GM12878 (cell line): ENCODE data around the gene CAB39. TPM values are rescaled to one million over a fixed set of nuclear protein-coding genes. Genes with fewer than 3 reads are reported as not detected.
A peak's percentile ranks its signal among the peaks of the same experiment; 100 is the strongest.

Source experiments
- ATAC-seq: fragments of 200-7000 bp; cut with Tn5 transposase; 3 replicates; pipeline ENCODE4 v1.9.1; 2020; ENCODE audit warnings: mild to moderate bottlenecking, moderate library complexity
- BruUV-seq: library from RNA; stranded (reverse); fragments of 400-500 nt; replicated peaks from 2 replicates; lab custom pipeline; 2021; lab: Mats Ljungman, UMichigan
- CTCF ChIA-PET: fragments of 300-600 bp; sonication (Branson Sonifier 250); formaldehyde crosslinking; extraction: SDS; loops from one replicate; lab custom pipeline; 2021; ENCODE audit warnings: inconsistent platforms; lab: Yijun Ruan, JAX
- POLR2A ChIA-PET: fragments of 350-600 bp; formaldehyde crosslinking; extraction: SDS; loops from one replicate; lab custom pipeline; 2021; ENCODE audit warnings: inconsistent platforms; lab: Charles Lee
- RAD21 ChIA-PET: fragments of 300-600 bp; sonication (Branson Sonifier 250); formaldehyde crosslinking; loops from one replicate; lab custom pipeline; 2023; ENCODE audit warnings: antibody characterized with exemption; ENCODE audit not compliant: unreplicated experiment; lab: Charles Lee
- SMC1A ChIA-PET: fragments of 300-600 bp; sonication (Branson Sonifier 250); formaldehyde crosslinking; loops from one replicate; lab custom pipeline; 2023; ENCODE audit not compliant: unreplicated experiment, uncharacterized antibody; lab: Charles Lee
- DNase-seq: peaks from one replicate; pipeline ENCODE4 v3.0.0-alpha.2; 2011; ENCODE audit warnings: low read depth, low spot score
- FAIRE-seq: peaks from 3 replicates; lab custom pipeline; 2011; peaks lifted over from hg19 to GRCh38; lab: Jason Lieb, UNC
- H2AFZ ChIP-seq: 2 replicates; pipeline ENCODE4 v1.6.0; 2011; ENCODE audit warnings: low read depth, low read length, control low read depth; ENCODE audit not compliant: control insufficient read depth
- H3K27ac ChIP-seq: 2 replicates; pipeline ENCODE4 v1.5.1; 2011; ENCODE audit warnings: control low read depth; ENCODE audit not compliant: control insufficient read depth, insufficient read depth
- H3K27me3 ChIP-seq, 2 experiments: replicated peaks in 1 of 2; 2 replicates each; pipeline versions ENCODE4 v1.6.0 to v1.6.1; 2011; ENCODE audit warnings: low read length in 1 of 2; ENCODE audit not compliant: control insufficient read depth in 2 of 2, insufficient read depth in 2 of 2
- H3K36me3 ChIP-seq, 2 experiments: 2 replicates each; pipeline ENCODE4 v1.5.1; 2011; ENCODE audit warnings: low read length in 1 of 2; ENCODE audit not compliant: control insufficient read depth in 2 of 2, insufficient read depth in 2 of 2
- H3K4me1 ChIP-seq: 2 replicates; pipeline ENCODE4 v1.6.1; 2011; ENCODE audit warnings: mild to moderate bottlenecking, low read length, moderate library complexity, mixed read lengths; ENCODE audit not compliant: control insufficient read depth, insufficient read depth
- H3K4me2 ChIP-seq: 2 replicates; pipeline ENCODE4 v1.6.0; 2011; ENCODE audit warnings: control low read depth; ENCODE audit not compliant: control insufficient read depth, insufficient read depth
- H3K4me3 ChIP-seq: fragments of 200-600 bp; sonication (generic); 2 replicates; pipeline ENCODE4 v1.5.1; 2016
- H3K79me2 ChIP-seq: 2 replicates; pipeline ENCODE4 v1.6.0; 2011; ENCODE audit warnings: low read length; ENCODE audit not compliant: control insufficient read depth, insufficient read depth
- H3K9ac ChIP-seq: 2 replicates; pipeline ENCODE4 v1.8.0; 2011; ENCODE audit warnings: low read length, control low read depth, mixed read lengths; ENCODE audit not compliant: control insufficient read depth, insufficient read depth
- H3K9me3 ChIP-seq: replicated peaks from 3 replicates; pipeline ENCODE4 v1.5.1; 2011; ENCODE audit warnings: mild to moderate bottlenecking, low read length; ENCODE audit not compliant: control insufficient read depth, insufficient read depth
- H4K20me1 ChIP-seq: 2 replicates; pipeline ENCODE4 v1.6.0; 2011; ENCODE audit not compliant: control insufficient read depth, insufficient read depth
- EGR1 ChIP-seq, 2 experiments: IDR thresholded peaks; 1 replicate in 1 of 2; 2 replicates in 1 of 2; pipeline ENCODE4 v1.6.1; 2011 to 2012; ENCODE audit warnings: low read depth in 2 of 2, low read length in 2 of 2, borderline replicate concordance in 1 of 2, mild to moderate bottlenecking in 1 of 2, moderate library complexity in 1 of 2
- EP300 ChIP-seq, 2 experiments: fragments of 150-350 bp in 1 of 2; IDR thresholded peaks; 2 replicates each; pipeline ENCODE4 v1.6.1; 2011 to 2012; ENCODE audit warnings: low read depth in 2 of 2, low read length in 2 of 2, borderline replicate concordance in 1 of 2, improper control_type of control experiment in 1 of 2, inconsistent platforms in 1 of 2; ENCODE audit not compliant: control insufficient read depth in 1 of 2
- ETV6 ChIP-seq, 2 experiments: fragments of 450-650 bp in 1 of 2; IDR thresholded peaks in 1 of 2; conservative IDR thresholded peaks in 1 of 2; 2 replicates each; pipeline ENCODE4 v1.6.1; 2014; ENCODE audit warnings: antibody characterized with exemption in 1 of 2, borderline replicate concordance in 1 of 2, low read depth in 1 of 2, mild to moderate bottlenecking in 1 of 2, moderate library complexity in 1 of 2
- FOXK2 ChIP-seq: fragments of 450-650 bp; IDR thresholded peaks from 2 replicates; pipeline ENCODE4 v1.6.1; 2017; ENCODE audit warnings: mild to moderate bottlenecking, moderate library complexity
- LARP7 ChIP-seq: fragments of 450-650 bp; IDR thresholded peaks from 2 replicates; pipeline ENCODE4 v1.6.1; 2017; ENCODE audit warnings: mild to moderate bottlenecking
- MLLT1 ChIP-seq: fragments of 450-650 bp; IDR thresholded peaks from 2 replicates; pipeline ENCODE4 v1.6.1; 2016; ENCODE audit warnings: mild to moderate bottlenecking
- SPI1 ChIP-seq: IDR thresholded peaks from 2 replicates; pipeline ENCODE4 v1.6.1; 2011; ENCODE audit warnings: low read depth, mild to moderate bottlenecking, low read length, moderate library complexity, borderline replicate concordance; ENCODE audit not compliant: insufficient read depth
- YY1 ChIP-seq: IDR thresholded peaks from 2 replicates; pipeline ENCODE4 v1.6.1; 2011; ENCODE audit warnings: low read depth, mild to moderate bottlenecking, low read length
- ZNF217 ChIP-seq: fragments of 450-650 bp; IDR thresholded peaks from 2 replicates; pipeline ENCODE4 v1.6.1; 2017; ENCODE audit warnings: antibody characterized with exemption, mild to moderate bottlenecking
- WGBS: methylation state at CpG from one replicate; pipeline ENCODE4 v1.1.6; 2016; ENCODE audit warnings: low lambda C conversion rate; ENCODE audit not compliant: insufficient replicate concordance, insufficient coverage; ENCODE audit errors: missing lambda C conversion rate; 5-methylcytosine and 5-hydroxymethylcytosine counted together
- in situ Hi-C: fragments of 300-500 bp; cut with MboI; formaldehyde crosslinking; loops from 9 replicates; pipeline ENCODE4 v1.14.3; 2018; ENCODE audit warnings: mixed read lengths
- intact Hi-C: fragments of 100-400 bp; cut with micrococcal nuclease; formaldehyde crosslinking; loops from one replicate; pipeline ENCODE4 v1.14.2; 2022; ENCODE audit not compliant: unreplicated experiment
- polyA plus RNA-seq, 11 experiments: library from polyadenylated mRNA; depleted of rRNA in 4 of 11; unstranded in 6 of 11; stranded (reverse) in 5 of 11; fragments of >200 nt; fragmentation: Nextera tagmentation in 4 of 11; fragmentation: Illumina TruSeq in 1 of 11; extraction: Ambion mirVana in 4 of 11; extraction: Trizol in 1 of 11; gene quantifications; 1 replicate in 1 of 11; 2 replicates in 10 of 11; pipeline versions ENCODE4 v1.2.1 to v1.2.3, GENCODE V29; 2011 to 2016; ENCODE audit warnings: inconsistent platforms in 2 of 11, missing spikeins in 2 of 11, low read depth in 1 of 11
- total RNA-seq, 4 experiments: library from RNA; depleted of rRNA in 3 of 4; stranded (reverse); fragments of >200 nt in 3 of 4; fragmentation: Illumina TruSeq in 1 of 4; extraction: Trizol in 1 of 4; gene quantifications; 2 replicates each; pipeline versions ENCODE4 v1.2.1 to v1.2.3, GENCODE V29; 2013 to 2021

CAB39 gene
- total and polyA plus RNA-seq, 10 of the 15 experiments (the other 5 are each of a cell fraction or from before 2014, with no cell fraction given): 13.3 to 129 (median 62.9) TPM

GRCh38 chr2:230797515-230798495, 85.2 kb downstream of the CAB39 start:
- Histone ChIP-seq H3K9me3 (peaks cover 1% of the 10 kb centered on the region; the same call in 2 of the 3 replicates), H3K4me2 (no peak overlapping the region), H3K36me3 (peaks cover 18 to 44% of the 10 kb centered on the region in 2 experiments), H2AFZ (no peak overlapping the region), H3K27ac (peak overlapping the region; percentile 47), H3K9ac (no peak overlapping the region), H4K20me1 (no peaks in the 10 kb centered on the region), H3K4me3 (no peak overlapping the region), H3K79me2 (peaks cover 8% of the 10 kb centered on the region), H3K27me3 (no peaks in the 10 kb centered on the region), H3K4me1 (peaks cover 17% of the 10 kb centered on the region)
- RAD21 ChIA-PET: interaction anchor here (0.7 to 3.9 kb wide), 45 partner anchors 11 to 791 kb away, joined by 3 to 49 read pairs (median 5); partner anchors contain the start of genes CAB39 and SP140
- no peak for FAIRE-seq
- intact Hi-C loops: loop anchor here (2.0 to 10.0 kb wide), 5 partner anchors 19 to 793 kb away; no protein-coding TSS in a partner anchor
- TF ChIP-seq EGR1 (IDR thresholded peaks at IDR 0.05; ENCODE audit: borderline replicate concordance in 1 of 2, low read depth in 2 of 2, low read length in 2 of 2) (peak in 1 of 2 experiments; percentile 88; a peak in 2 of 3 replicates), MLLT1 (peak; percentile 50; the same call in 1 of the 2 replicates), SPI1 (peak; percentile 50; the same call in 1 of the 2 replicates), FOXK2 (peak; percentile 49; the same call in 1 of the 2 replicates), EP300 (IDR thresholded peaks at IDR 0.05; ENCODE audit: borderline replicate concordance in 1 of 2, control insufficient read depth in 1 of 2, low read depth in 2 of 2, low read length in 2 of 2) (no peak), ZNF217 (no peak), ETV6 (conservative IDR thresholded peaks at IDR 0.05 in 1 of 2, IDR thresholded peaks at IDR 0.05 in 1 of 2; ENCODE audit: borderline replicate concordance in 1 of 2, low read depth in 1 of 2) (0 out of 4 replicates have a peak, but pooled peaks of 1 of the 2 experiments have one; percentile 54), LARP7 (no peak), YY1 (peak; percentile 66; the same call in 1 of the 2 replicates)
- no TSS peak for BruUV-seq
- CTCF ChIA-PET: interaction anchor here (0.5 to 3.9 kb wide), 65 partner anchors 8 to 1017 kb away, joined by 3 to 56 read pairs (median 4); partner anchors contain the start of gene CAB39
- peak; percentile 64 for ATAC-seq
- no peak for DNase-seq
- POLR2A ChIA-PET: interaction anchor here (0.6 to 2.2 kb wide), 14 partner anchors 9 to 195 kb away, joined by 3 to 9 read pairs (median 3); no protein-coding TSS in a partner anchor
- in situ Hi-C loops: no loop called here
- SMC1A ChIA-PET: interaction anchor here (0.5 to 3.6 kb wide), 58 partner anchors 8 to 789 kb away, joined by 3 to 40 read pairs (median 4); partner anchors contain the start of gene CAB39
- WGBS: 54% methylated on average over 8 of the region's 8 CpGs
